Endothelial cell of umbilical vein (primary cell): ENCODE results near the gene CMSS1. TPM values are rescaled to one million over a fixed set of nuclear protein-coding genes. Genes with fewer than 3 reads are reported as not detected.

Experiments
- BruUV-seq: library from RNA; stranded (reverse); fragments of 400-500 nt; replicated peaks from 2 replicates; lab custom pipeline; 2021; lab: Mats Ljungman, UMichigan
- CTCF ChIA-PET: fragments of 300-600, 350-600 bp; sonication (Branson Sonifier 250); formaldehyde crosslinking; loops from one replicate; lab custom pipeline; 2021; ENCODE audit warnings: antibody characterized with exemption, inconsistent platforms; lab: Charles Lee
- POLR2A ChIA-PET: fragments of 300-600, 350-600 bp; sonication (Branson Sonifier 250); formaldehyde crosslinking; loops from one replicate; lab custom pipeline; 2021; ENCODE audit warnings: antibody characterized with exemption, inconsistent platforms; lab: Charles Lee
- DNase-seq: peaks from one replicate; pipeline ENCODE4 v3.0.0-alpha.2; 2011; ENCODE audit warnings: low read depth, low spot score
- FAIRE-seq: peaks from 2 replicates; lab custom pipeline; 2011; peaks lifted over from hg19 to GRCh38; lab: Jason Lieb, UNC
- H2AFZ ChIP-seq: 2 replicates; pipeline ENCODE4 v1.6.0; 2012; ENCODE audit warnings: low read depth, low read length, control low read depth, inconsistent platforms
- H3K27ac ChIP-seq: 2 replicates; pipeline ENCODE4 v1.5.1; 2011; ENCODE audit warnings: low read depth, mild to moderate bottlenecking, control low read depth, low read length, moderate library complexity; ENCODE audit not compliant: insufficient read depth
- H3K27me3 ChIP-seq, 2 experiments: 2 replicates each; pipeline versions ENCODE4 v1.6.0 to v1.6.1; 2011; ENCODE audit warnings: low read length in 2 of 2, mixed read lengths in 1 of 2; ENCODE audit not compliant: control insufficient read depth in 2 of 2, insufficient read depth in 2 of 2
- H3K36me3 ChIP-seq, 2 experiments: 2 replicates in 1 of 2; 3 replicates in 1 of 2; pipeline ENCODE4 v1.5.1; 2011; ENCODE audit warnings: low read length in 2 of 2, mild to moderate bottlenecking in 1 of 2, moderate library complexity in 1 of 2; ENCODE audit not compliant: control insufficient read depth in 2 of 2, insufficient read depth in 2 of 2; ENCODE audit errors: extremely low read depth in 1 of 2
- H3K4me1 ChIP-seq: 3 replicates; pipeline ENCODE4 v1.5.1; 2011; ENCODE audit warnings: mild to moderate bottlenecking, low read length; ENCODE audit not compliant: control insufficient read depth, insufficient read depth; ENCODE audit errors: extremely low read depth
- H3K4me2 ChIP-seq: 2 replicates; pipeline ENCODE4 v1.6.1; 2011; ENCODE audit warnings: low read length, control low read depth, mixed read lengths; ENCODE audit not compliant: insufficient read depth
- H3K4me3 ChIP-seq, 3 experiments: fragments of 200-600 bp in 1 of 3; sonication (generic), shearing (Covaris generic) in 1 of 3; replicated peaks in 1 of 3; 2 replicates each; pipeline ENCODE4 v1.5.1; 2011 to 2016; ENCODE audit warnings: control low read depth in 3 of 3, low read length in 3 of 3, mild to moderate bottlenecking in 2 of 3, inconsistent platforms in 1 of 3, low read depth in 1 of 3, moderate library complexity in 1 of 3; ENCODE audit not compliant: insufficient read depth in 1 of 3
- H3K79me2 ChIP-seq: 2 replicates; pipeline ENCODE4 v1.6.0; 2012; ENCODE audit warnings: low read length, inconsistent platforms; ENCODE audit not compliant: control insufficient read depth, insufficient read depth
- H3K9ac ChIP-seq: replicated peaks from 2 replicates; pipeline ENCODE3; 2011; ENCODE audit warnings: low read length, control low read depth; ENCODE audit not compliant: insufficient read depth; ENCODE audit errors: extremely low read depth
- H3K9me1 ChIP-seq: replicated peaks from 3 replicates; pipeline ENCODE4 v1.6.0; 2011; ENCODE audit warnings: mild to moderate bottlenecking, low read length; ENCODE audit not compliant: control insufficient read depth, insufficient read depth; ENCODE audit errors: extremely low read depth
- H3K9me3 ChIP-seq: replicated peaks from 2 replicates; pipeline ENCODE4 v1.5.1; 2012; ENCODE audit warnings: low read length, inconsistent platforms; ENCODE audit not compliant: control insufficient read depth, insufficient read depth
- H4K20me1 ChIP-seq: replicated peaks from 2 replicates; pipeline ENCODE3; 2011; ENCODE audit warnings: mild to moderate bottlenecking, low read length; ENCODE audit not compliant: control insufficient read depth, insufficient read depth; ENCODE audit errors: extremely low read depth
- CTCF ChIP-seq, 2 donors: IDR thresholded peaks; 1 replicate in 1 of 2; 2 replicates in 1 of 2; pipeline ENCODE4 v1.5.1; 2011; ENCODE audit warnings: low read length in 2 of 2, mild to moderate bottlenecking in 2 of 2, moderate library complexity in 2 of 2, control low read depth in 1 of 2, inconsistent platforms in 1 of 2, low read depth in 1 of 2; ENCODE audit not compliant: insufficient read depth in 1 of 2; ENCODE audit errors: extremely low read depth in 1 of 2
- EZH2 ChIP-seq: IDR thresholded peaks from 2 replicates; pipeline ENCODE4 v1.6.1; 2012; ENCODE audit warnings: borderline replicate concordance, low read depth, mild to moderate bottlenecking, moderate library complexity, low read length, inconsistent platforms; ENCODE audit not compliant: severe bottlenecking
- FOS ChIP-seq: IDR thresholded peaks from 2 replicates; pipeline ENCODE4 v1.6.1; 2011; ENCODE audit warnings: mild to moderate bottlenecking, low read length, moderate library complexity, borderline replicate concordance; ENCODE audit not compliant: insufficient read depth
- GATA2 ChIP-seq: IDR thresholded peaks from 2 replicates; pipeline ENCODE4 v1.7.0; 2011; ENCODE audit warnings: low read depth, mild to moderate bottlenecking, moderate library complexity, mixed read lengths, low read length; ENCODE audit not compliant: insufficient read length, insufficient read depth
- JUN ChIP-seq: IDR thresholded peaks from 2 replicates; pipeline ENCODE4 v1.6.1; 2011; ENCODE audit warnings: borderline replicate concordance, low read depth; ENCODE audit not compliant: insufficient read length, insufficient read depth
- MAX ChIP-seq: IDR thresholded peaks from 2 replicates; pipeline ENCODE4 v1.6.1; 2011; ENCODE audit not compliant: insufficient read depth, insufficient read length
- MYC ChIP-seq: IDR thresholded peaks from one replicate; pipeline ENCODE4 v1.6.1; 2011; ENCODE audit warnings: mild to moderate bottlenecking, low read depth, low read length
- POLR2A ChIP-seq: IDR thresholded peaks from 2 replicates; pipeline ENCODE4 v1.6.1; 2012; ENCODE audit warnings: low read depth, mild to moderate bottlenecking, control low read depth, low read length
- POLR2AphosphoS5 ChIP-seq: IDR thresholded peaks from 2 replicates; pipeline ENCODE4 v1.6.1; 2012; ENCODE audit warnings: low read depth, mild to moderate bottlenecking, control low read depth, low read length, moderate library complexity; ENCODE audit not compliant: insufficient read depth
- dilution Hi-C: fragments of 300-500 bp; cut with MboI; formaldehyde crosslinking; loops from one replicate; pipeline ENCODE4 v1.15.0; 2019; ENCODE audit warnings: low sequenced_read_pairs; ENCODE audit not compliant: extremely low pct_ligation_motif_present
- intact Hi-C: fragments of 100-400 bp; cut with micrococcal nuclease; formaldehyde crosslinking; loops from one replicate; pipeline ENCODE4 v1.10.0; 2022
- polyA plus RNA-seq, 4 experiments: library from polyadenylated mRNA; depleted of rRNA in 3 of 4; stranded (reverse) in 3 of 4; unstranded in 1 of 4; fragments of >200 nt; gene quantifications; 2 replicates each; pipeline versions ENCODE4 v1.2.1 to v1.2.3, GENCODE V29; 2011 to 2012; ENCODE audit warnings: missing spikeins in 1 of 4
- total RNA-seq: library from RNA; stranded (reverse); gene quantifications from 2 replicates; pipeline ENCODE4 v1.2.3, GENCODE V29; 2021

Gene CMSS1
- total and polyA plus RNA-seq, 2 donors (not counting 3 experiments of a cell fraction or from before 2014, with no cell fraction given): 9.7 to 60.6 TPM

- peak overlapping the region; percentile 56 for H3K4me2 ChIP-seq
- H3K4me3 ChIP-seq: no peak overlapping the region
- H3K9me1 ChIP-seq: no peaks in the 10 kb centered on the region
- BruUV-seq: no TSS peak
- no peaks in the 10 kb centered on the region for H3K36me3 ChIP-seq
- ChIA-PET POLR2A (interaction anchor here (0.6 kb wide), 1 partner anchor 1563 kb away, joined by 3 read pairs; no protein-coding TSS in a partner anchor), CTCF (interaction anchor here (0.7 to 3.9 kb wide), 7 partner anchors 9 to 207 kb away, joined by 3 to 18 read pairs (median 6); no protein-coding TSS in a partner anchor)
- intact Hi-C loops: no loop called here
- H3K27ac ChIP-seq: no peak overlapping the region
- peaks cover 38% of the 10 kb centered on the region for H3K4me1 ChIP-seq
- DNase-seq (no peak), FAIRE-seq (no peak)
- TF ChIP-seq MAX (no peak), POLR2AphosphoS5 (no peak), CTCF (IDR thresholded peaks at IDR 0.05; ENCODE audit: extremely low read depth in 1 of 2, insufficient read depth in 1 of 2, low read depth in 1 of 2, low read length in 2 of 2) (no peak), JUN (no peak), EZH2 (no peak), MYC (no peak), GATA2 (no peak), FOS (no peak), POLR2A (no peak)
- dilution Hi-C loops: no loop called here
- peak overlapping the region; percentile 0 for H3K9ac ChIP-seq
- no peak overlapping the region for H2AFZ ChIP-seq
- no peaks in the 10 kb centered on the region for H3K79me2 ChIP-seq
- no peaks in the 10 kb centered on the region for H3K9me3 ChIP-seq
- H4K20me1 ChIP-seq: no peaks in the 10 kb centered on the region
- no peaks in the 10 kb centered on the region for H3K27me3 ChIP-seq
These were observed 229.3 kb downstream of the CMSS1 start for GRCh38 chr3:100046986-100047385.
